Nephron (organoid): ENCODE results near the gene RGS14.

Experiments used
- H3K27ac Mint-ChIP-seq, 3 experiments: 2 replicates each; pipeline ENCODE4 v1.8.0; 2020; ENCODE audit warnings: mixed read lengths in 3 of 3, mild to moderate bottlenecking in 2 of 3, moderate library complexity in 1 of 3
- H3K27me3 Mint-ChIP-seq: 2 replicates; pipeline ENCODE4 v1.8.0; 2021; ENCODE audit warnings: low read depth, mild to moderate bottlenecking, moderate library complexity, mixed read lengths
- H3K36me3 Mint-ChIP-seq: 2 replicates; pipeline ENCODE4 v1.8.0; 2020; ENCODE audit warnings: low read depth, mixed read lengths
- H3K4me1 Mint-ChIP-seq: 2 replicates; pipeline ENCODE4 v1.8.0; 2020; ENCODE audit warnings: mixed read lengths
- H3K4me3 Mint-ChIP-seq, 3 experiments: 2 replicates each; pipeline ENCODE4 v1.8.0; 2020; ENCODE audit warnings: mild to moderate bottlenecking in 3 of 3, mixed read lengths in 3 of 3, moderate library complexity in 2 of 3
- H3K9me3 Mint-ChIP-seq: 2 replicates; pipeline ENCODE4 v1.8.0; 2020; ENCODE audit warnings: mixed read lengths
- TF ChIP-seq, protein P1 (sequence below), 3 experiments: fragments of 200-600 bp; sonication (generic); IDR thresholded peaks; one replicate each; pipeline ENCODE4 v1.5.0; 2021; ENCODE audit warnings: antibody characterized with exemption in 3 of 3; ENCODE audit not compliant: unreplicated experiment in 3 of 3

Gene RGS14

DNA sequence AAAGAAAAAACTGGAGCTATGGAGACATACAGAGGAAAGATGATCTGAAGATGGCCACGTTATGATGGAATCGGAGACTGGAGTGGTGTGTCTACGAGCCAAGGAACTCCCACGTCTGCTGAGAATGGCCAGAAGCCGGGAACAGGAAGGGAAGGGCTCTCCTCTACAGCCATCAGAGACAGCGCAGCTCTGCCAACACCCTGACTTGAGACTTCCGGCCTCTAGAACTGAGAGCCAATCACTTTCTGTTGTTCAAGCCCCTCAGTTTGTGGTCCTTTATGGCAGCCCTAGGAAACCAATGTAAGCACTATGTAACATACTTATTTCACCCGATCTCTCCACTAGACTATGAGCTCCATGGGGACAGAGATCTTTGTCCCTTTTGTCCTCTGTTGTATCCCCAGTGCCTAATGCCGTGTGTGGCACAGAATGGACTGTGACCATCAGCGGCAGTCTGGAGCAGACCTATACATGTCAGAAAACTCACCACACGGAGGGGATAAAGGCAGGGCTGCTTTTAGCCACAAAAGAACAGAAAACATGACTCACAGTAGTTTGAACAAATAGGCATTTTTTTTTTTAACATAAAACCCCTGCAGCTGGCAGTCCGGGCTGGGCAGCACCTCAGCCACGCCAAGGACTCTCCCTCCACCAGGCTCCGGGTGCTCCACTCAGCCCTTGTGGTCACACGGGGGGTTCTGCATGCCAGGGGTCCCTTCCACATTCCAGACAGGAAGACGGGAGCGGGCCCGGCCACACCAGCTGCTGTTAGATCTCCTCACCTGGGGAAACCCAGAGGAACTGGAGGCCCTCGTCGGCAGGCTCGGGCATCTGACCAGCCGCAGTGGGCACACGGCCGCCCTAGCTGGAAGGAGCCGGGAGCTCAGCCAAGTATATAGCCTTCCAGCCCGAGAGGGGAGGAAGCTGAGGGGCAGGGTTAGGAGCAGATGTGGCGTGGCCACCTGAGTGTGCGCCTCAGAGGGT is 29.9 kb upstream of the RGS14 start:
- TF ChIP-seq, protein P1, sequence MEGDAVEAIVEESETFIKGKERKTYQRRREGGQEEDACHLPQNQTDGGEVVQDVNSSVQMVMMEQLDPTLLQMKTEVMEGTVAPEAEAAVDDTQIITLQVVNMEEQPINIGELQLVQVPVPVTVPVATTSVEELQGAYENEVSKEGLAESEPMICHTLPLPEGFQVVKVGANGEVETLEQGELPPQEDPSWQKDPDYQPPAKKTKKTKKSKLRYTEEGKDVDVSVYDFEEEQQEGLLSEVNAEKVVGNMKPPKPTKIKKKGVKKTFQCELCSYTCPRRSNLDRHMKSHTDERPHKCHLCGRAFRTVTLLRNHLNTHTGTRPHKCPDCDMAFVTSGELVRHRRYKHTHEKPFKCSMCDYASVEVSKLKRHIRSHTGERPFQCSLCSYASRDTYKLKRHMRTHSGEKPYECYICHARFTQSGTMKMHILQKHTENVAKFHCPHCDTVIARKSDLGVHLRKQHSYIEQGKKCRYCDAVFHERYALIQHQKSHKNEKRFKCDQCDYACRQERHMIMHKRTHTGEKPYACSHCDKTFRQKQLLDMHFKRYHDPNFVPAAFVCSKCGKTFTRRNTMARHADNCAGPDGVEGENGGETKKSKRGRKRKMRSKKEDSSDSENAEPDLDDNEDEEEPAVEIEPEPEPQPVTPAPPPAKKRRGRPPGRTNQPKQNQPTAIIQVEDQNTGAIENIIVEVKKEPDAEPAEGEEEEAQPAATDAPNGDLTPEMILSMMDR (IDR thresholded peaks at IDR 0.05; ENCODE audit: unreplicated experiment in 3 of 3) = no peak
- H3K36me3 Mint-ChIP-seq = peaks cover 15% of the 10 kb centered on the region
- peaks cover 11% of the 10 kb centered on the region for H3K4me1 Mint-ChIP-seq
- H3K9me3 Mint-ChIP-seq = no peaks in the 10 kb centered on the region
- H3K27ac Mint-ChIP-seq = peak overlapping the region; percentile 1 to 68 (median 65)
- H3K27me3 Mint-ChIP-seq = no peaks in the 10 kb centered on the region
- no peak overlapping the region for H3K4me3 Mint-ChIP-seq

DNA sequence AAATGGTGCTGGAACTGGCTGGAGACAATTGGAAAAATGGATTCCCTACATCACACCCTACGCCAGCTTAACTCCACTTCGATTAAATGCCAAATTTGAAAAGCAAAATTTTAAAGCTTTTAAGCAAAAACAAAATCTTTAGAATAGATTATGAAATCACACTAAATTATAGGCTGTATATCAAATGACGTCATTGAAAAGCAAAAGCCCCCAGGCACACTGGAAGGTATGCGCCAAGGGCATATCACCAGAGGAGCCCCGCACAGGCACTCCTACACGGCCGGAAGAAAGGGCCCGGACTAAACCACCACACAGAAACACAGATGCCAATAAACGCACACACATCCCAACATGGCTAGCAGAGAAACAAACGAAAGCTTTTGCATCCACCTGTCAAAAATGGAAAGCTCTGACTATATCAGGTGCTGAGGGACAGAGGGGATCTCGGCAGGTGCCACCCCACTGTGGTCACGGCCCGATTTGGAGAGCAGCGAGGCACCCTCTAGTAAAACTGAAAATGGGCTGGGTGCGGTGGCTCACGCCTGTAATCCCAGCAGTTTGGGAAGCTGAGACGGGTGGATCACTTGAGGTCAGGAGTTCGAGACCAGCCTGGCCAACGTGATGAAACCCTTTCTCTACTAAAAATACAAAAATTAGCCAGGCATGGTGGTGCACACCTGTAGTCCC is 29.0 kb upstream of the RGS14 start:
- Mint-ChIP-seq H3K4me3 (no peak overlapping the region), H3K36me3 (peaks cover 14% of the 10 kb centered on the region), H3K4me1 (peaks cover 11% of the 10 kb centered on the region), H3K27ac (no peak overlapping the region), H3K9me3 (no peaks in the 10 kb centered on the region), H3K27me3 (no peaks in the 10 kb centered on the region)
- TF ChIP-seq, protein P1 (IDR thresholded peaks at IDR 0.05; ENCODE audit: unreplicated experiment in 3 of 3) = no peak

DNA sequence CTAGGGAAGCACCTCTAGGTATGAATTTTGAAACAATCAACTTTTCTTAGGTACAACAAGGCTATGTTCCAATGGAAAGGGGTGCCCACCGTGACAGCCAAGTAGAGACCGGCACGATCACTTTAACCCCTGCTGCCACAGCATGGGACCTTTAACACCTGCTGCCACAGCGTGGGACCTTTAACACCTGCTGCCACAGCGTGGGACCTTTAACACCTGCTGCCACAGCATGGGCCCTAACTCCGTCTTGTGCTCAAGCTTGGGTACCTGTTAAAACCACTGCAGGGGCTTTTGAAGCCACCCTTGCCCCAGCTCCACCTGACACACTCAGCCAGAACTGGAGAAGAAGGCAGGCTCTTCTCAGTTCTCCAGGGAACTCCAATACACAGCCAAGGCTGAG is 27.8 kb upstream of the RGS14 start:
- TF ChIP-seq, protein P1 (IDR thresholded peaks at IDR 0.05; ENCODE audit: unreplicated experiment in 3 of 3) = no peak
- no peaks in the 10 kb centered on the region for H3K9me3 Mint-ChIP-seq

DNA sequence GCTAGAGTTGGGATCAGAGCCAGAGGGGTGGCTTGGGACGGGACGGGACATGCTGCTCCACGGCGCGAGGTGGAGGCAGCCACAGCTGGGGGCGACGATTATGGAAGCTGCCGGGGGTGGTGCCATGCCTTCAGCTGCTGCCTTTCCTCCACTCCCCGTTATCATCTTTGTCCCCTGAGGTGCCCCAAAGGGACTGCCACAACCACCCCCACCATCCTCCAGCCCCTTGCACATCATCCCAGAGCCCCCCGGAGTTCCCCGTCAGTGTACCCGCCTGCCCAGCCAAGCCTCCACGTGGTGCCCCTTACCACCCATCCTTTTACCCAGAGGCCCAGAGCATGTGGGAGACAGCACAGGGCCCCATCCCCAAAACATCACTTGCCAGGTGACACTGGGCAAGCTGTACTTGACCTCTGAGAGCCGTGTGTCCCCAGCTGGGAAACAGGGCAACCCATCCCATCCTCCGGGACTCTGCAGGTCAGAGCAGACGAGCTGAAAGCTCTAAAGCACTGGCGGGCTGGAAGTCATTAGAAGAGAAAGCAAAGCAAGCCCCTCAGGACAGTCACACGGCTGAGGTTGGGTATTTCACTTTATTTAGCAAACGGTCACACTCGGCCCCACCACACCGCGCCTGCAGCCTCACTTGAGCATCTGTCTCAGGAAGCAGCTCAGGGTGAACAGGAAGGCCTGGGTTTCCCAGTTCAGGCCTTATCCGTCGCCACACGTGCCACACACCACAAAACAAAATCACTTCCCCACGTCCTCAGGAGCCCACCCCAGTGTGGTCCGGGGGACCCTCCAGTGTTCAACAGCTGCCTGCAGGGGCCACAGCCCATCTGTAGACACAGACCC is 26.5 kb upstream of the RGS14 start:
- H3K36me3 Mint-ChIP-seq = peaks cover 31% of the 10 kb centered on the region

More for the DNA sequence above, 27.8 kb upstream of the RGS14 start:
- Mint-ChIP-seq H3K4me1 (peaks cover 11% of the 10 kb centered on the region), H3K4me3 (no peak overlapping the region), H3K27me3 (no peaks in the 10 kb centered on the region), H3K36me3 (peaks cover 23% of the 10 kb centered on the region), H3K27ac (no peak overlapping the region)

More for the DNA sequence above, 26.5 kb upstream of the RGS14 start:
- no peaks in the 10 kb centered on the region for H3K9me3 Mint-ChIP-seq
- no peaks in the 10 kb centered on the region for H3K27me3 Mint-ChIP-seq
- TF ChIP-seq, protein P1 (IDR thresholded peaks at IDR 0.05; ENCODE audit: unreplicated experiment in 3 of 3) = no peak
- no peak overlapping the region for H3K4me3 Mint-ChIP-seq
- no peak overlapping the region for H3K27ac Mint-ChIP-seq
- peaks cover 6% of the 10 kb centered on the region for H3K4me1 Mint-ChIP-seq
